Left ventricle myocardium superior (tissue), 1 donor: ENCODE data around the gene RP9. TPM values are rescaled to one million over a fixed set of nuclear protein-coding genes. Genes with fewer than 3 reads are reported as not detected.
A peak's percentile ranks its signal among the peaks of the same experiment; 100 is the strongest.

Experiments
- ATAC-seq: fragments of 200-7000 bp; cut with Tn5 transposase; one replicate; pipeline ENCODE4 v1.9.1; 2020; ENCODE audit warnings: mild to moderate bottlenecking, moderate library complexity
- DNase-seq: peaks from one replicate; pipeline ENCODE4 v3.0.0-alpha.2; 2020
- intact Hi-C: fragments of 100-400 bp; cut with micrococcal nuclease; formaldehyde crosslinking; loops from one replicate; pipeline ENCODE4 v1.11.0; 2022
- total RNA-seq: library from RNA; stranded (reverse); fragmentation: NEBNext Ultra II Directional; extraction: Animal tissue kit (Norgen Biotek cat#: 25700); gene quantifications from one replicate; pipeline ENCODE4 v1.2.1, GENCODE V29; 2021
- donor health status: DM: no; HTN: yes; CAD: no; lungs with severe emphysema.

The RP9 gene
- total RNA-seq, 1 donor from 2014 or later = 23.3 TPM

DNA sequence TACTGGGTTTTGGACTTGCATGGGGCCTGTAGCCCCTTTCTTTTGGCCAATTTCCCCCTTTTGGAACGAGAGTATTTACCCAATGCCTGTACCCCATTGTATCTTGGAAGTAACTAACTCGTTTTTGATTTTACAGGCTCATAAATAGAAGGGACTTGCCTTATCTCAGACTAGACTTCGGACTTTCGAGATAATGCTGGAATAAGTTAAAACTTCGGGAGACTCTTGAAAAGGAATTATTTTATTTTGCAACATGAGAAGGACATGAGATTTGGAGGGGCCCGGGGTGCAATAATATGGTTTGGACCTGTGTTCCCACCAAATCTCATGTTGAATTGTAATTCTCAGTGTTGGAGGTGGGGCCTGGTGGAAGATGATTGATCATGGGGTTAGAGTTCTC is 38.4 kb downstream of the RP9 start:
- no peak for DNase-seq
- intact Hi-C loops = no loop called here
- ATAC-seq = no peak

DNA sequence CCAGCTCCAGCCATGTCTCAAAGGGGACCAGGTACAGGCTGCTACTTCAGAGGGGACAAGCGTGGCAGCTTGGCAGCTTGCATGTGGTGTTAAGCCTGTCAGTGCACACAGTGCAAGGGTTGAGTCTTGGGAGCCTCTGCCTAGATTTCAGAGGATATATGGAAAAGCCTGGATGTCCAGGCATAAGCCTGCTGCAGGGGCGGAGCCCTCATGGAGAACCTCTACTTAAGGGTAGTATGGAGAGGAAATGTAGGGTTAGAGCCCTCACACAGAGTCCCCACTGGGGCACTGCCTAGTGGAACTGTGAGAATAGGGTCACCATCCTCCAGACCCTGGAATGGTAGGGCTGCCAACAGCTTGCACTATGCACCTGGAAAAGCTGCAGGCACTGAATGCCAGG is 38.9 kb downstream of the RP9 start:
- no peak for ATAC-seq
- DNase-seq = no peak
- intact Hi-C loops = no loop called here

DNA sequence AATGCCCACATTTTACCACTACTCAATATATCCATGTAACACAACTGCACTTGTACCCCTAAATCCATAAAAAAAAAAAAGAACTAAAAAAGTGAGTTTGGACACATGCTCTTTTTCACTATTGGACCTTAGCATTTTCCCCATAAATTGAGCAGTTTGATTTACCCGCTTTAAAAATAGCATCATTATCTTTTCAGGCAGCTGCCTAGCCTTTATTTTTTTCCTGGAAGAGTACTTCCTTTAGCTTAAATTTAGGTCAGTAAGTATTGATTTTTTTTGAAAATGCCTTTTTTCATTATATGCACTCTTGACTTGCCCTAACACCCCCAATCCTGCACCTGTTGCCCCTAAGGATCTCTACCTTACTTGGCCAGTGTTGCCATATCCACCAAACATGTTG is 41.3 kb downstream of the RP9 start:
- DNase-seq (no peak), ATAC-seq (no peak)
- intact Hi-C loops = no loop called here

DNA sequence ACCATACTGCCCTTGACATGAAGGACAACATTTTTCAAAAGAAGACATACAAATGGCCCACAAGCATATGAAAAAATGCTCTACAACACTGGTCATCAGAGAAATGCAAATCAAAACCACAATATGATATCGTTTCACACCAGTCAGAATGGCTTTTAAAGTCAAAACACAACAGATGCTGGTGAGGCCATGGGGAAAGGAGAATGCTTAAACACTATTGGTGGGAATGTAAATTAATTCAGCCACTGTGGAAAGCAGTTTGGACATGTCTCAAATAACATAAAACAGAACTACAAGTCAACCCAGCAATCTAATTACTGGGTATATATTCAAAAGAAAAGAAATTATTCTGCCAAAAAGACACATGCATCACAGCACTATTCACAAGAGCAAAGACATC is 42.4 kb downstream of the RP9 start:
- intact Hi-C loops = no loop called here
- ATAC-seq (no peak), DNase-seq (no peak)

DNA sequence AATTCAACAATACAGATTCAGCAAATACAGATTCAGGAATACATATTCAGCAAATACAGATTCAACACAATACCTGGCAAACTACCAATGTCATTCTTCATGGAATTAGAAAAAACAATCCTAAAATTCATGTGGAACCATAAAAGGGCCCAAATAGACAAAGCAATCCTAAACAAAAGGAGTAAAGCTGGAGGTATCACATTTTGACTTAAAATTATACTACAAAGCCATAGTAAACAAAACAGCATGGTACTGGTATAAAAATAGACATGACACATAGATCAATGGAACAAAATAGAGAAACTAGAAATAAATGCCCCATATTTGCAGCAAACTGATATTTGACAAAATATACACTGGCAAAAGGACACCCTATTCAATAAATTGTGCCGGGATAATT is 43.2 kb downstream of the RP9 start:
- intact Hi-C loops = no loop called here
- DNase-seq (no peak), ATAC-seq (no peak)

DNA sequence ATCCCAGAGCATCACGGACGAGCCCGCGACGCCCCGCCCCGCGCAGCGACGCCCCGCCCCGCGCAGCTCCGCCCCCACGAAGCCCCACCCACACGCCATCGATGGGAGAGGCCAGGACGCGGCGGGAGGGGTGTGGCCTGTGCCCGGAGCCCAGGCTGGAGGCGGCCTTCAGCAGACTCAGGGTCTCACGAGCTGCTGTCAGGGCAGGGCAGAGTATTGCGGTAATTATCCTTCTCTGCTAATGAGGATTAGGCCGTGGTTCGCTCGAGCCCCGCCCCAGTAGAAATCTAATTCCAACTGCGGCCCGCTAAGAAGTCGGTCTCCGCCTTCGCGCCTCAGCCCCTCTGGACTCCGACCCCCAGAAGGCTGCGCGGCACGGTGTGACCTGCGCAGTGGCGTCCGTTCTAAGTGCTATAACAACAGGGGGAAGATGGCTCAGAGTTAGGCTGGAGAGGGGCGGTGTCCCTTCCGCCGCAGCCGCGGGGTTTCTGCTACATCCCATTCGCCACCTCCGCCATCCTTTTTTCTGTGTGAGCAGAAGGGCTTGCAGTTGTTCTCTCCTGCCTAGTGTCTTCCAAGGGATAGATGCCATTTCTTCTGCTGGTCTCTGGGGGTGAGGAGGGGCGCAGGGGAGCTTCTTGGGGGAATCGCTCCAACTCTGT is 46.3 kb downstream of the RP9 start:
- intact Hi-C loops = no loop called here
- DNase-seq (peak; percentile 96), ATAC-seq (peak; percentile 99)

DNA sequence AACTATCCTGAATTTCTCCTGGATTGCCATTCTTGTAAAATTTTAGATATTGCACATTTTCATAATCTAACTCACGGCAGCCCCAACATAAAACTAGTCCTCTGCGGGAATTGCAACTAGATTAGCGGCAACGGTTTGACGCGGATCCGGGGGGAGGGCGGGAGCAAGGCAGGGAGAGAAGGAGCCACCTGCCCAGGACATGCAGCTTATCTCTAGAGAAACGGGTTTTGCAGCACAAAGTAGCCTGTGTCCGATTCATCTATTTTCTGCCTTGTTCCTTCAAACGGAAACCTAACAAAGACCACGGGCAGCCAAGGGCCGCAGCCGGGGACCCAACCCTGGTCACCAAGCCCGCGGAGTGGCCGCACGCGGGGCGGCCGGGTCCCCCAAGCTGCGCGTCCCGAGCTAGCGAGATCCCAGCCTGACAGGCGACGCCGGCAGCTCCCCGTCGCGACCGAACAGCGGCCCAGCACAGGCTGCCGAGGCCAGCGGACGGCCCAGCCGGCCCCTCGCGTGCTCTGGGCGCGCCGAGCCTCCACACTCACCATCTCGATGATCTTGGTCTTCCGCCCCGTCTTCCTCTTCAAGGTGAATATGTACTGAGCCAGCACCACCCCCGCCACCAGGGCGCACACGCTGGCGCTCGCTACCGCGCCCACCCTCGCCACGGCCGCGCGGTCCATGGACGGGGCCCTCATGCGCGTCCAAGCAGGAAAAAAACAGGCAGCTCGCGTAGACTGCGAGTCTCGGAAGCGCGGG is 47.0 kb downstream of the RP9 start, which contains the start of gene NT5C3A:
Gene NT5C3A (minus strand): TSS at position 754 of the 759 bp plus-strand sequence. CDS start 71 bp downstream, at position 683.
- ATAC-seq (peak; percentile 61), DNase-seq (no peak)
- intact Hi-C loops = no loop called here

DNA sequence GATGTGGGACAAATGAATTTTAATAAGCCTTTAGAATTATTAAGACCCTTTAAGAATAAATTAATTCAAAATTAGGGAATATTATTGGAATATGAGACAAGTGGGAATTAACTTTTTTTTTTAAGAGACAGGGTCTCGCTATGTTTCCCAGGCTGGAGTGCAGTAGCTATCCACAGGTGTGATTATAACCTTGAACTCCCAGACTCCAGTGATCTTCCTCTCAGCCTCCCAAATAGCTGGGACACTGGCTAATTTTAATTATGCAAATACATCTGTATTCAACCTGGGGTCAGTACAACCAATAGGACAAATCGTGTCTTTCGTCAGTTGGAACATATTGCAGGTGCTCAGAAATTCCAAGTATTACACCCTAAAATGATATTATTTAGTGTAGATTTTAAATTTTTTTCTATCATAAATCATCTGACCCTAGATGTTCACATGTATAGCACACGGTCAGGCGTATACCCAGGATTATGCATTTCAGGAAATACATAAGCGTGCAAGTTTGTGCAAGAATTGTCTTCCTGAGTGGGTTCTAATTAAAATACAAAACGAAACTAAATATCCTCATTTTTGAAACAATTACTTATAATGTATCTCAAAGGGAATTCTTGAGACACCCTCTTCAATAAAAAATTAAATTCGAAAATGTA is 47.8 kb downstream of the RP9 start:
- intact Hi-C loops = no loop called here
- no peak for DNase-seq
- ATAC-seq = no peak

DNA sequence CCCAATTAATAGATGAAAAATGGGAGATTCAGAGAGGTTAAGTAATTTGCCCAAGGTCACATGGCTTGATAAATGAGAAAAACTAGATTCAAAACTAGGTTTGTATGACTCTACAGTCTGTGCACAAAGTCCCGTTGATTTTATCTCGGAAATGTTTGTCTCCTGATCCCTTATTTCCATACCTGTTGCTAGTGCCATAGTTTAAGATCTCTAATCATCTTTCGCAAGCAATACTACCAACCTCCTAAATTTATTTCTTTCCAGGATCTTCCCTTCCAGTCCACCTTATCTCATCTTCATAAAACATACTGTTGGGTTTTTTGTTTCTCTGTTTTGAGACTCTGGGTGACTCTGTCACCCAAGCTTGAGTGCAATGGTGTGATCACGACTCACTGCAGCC is 49.6 kb downstream of the RP9 start:
- no peak for ATAC-seq
- intact Hi-C loops = no loop called here
- no peak for DNase-seq

DNA sequence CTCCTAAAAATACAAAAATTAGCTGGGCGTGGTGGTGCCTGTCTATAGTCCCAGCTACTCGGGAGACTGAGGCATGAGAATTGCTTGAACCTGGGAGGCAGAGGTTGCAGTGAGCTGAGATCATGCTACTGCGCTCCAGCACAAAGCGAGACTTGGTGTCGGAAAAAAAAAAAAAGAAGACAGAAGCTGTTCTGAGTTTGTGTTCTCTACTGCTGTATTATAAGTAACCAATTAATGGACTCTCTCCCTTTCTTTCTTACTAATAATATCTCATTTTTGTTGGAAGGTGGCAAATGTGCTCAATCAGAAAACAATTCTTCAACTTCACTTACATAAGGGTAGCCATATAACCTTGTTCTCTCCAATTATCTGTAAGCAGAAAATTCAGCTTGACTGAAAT is 54.0 kb downstream of the RP9 start:
- DNase-seq = no peak
- ATAC-seq = no peak
- intact Hi-C loops = no loop called here

DNA sequence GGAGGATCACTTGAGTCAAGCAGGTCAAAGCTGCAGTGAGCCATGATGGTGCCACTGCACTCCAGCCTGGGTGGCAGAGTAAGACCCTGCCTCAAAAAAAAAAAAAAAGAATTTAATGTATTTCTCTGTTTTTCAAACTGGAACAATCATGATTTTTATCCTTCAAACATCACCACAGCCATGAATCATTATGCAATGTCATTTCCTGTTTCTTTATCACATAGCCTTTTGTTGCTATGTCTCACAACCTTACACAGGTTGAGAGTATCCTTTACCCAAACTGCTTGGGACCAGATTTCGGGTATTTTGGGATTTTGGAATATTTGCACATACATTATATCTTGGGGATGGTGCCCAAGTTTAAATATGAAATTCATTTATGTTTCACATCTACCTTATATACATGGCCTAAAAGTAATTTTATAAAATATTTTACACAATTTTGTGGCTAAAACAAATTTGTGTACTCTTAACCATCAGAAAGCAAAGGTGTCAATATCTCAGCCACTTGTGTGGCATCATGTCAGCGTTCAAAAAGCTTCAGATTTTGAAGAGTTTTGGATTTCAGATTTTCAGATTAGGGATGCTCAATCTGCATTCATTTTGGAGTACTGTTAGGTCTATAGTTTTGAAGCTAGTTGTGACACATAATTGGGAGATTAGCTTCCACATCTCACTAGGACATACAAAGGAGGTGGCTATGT is 54.8 kb downstream of the RP9 start:
- ATAC-seq (no peak), DNase-seq (no peak)
- intact Hi-C loops = no loop called here

DNA sequence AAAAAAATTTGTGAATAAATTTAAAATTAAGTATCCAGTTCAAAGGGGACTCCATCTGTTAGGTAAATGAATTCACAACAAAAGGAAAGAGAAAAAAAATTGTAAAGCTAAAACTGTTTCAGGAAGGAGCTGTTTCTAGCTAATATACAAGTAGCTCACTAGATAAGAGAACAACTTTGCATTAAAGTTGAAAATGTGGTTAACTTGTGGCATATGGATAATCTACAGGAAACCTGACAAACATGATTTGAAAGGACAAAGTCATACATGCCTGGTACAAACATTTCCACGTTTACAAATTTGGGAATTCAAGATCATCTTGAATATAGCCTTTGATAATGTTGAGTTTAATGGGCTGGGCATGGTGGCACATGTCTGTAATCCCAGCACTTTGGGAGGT is 55.5 kb downstream of the RP9 start:
- no peak for DNase-seq
- intact Hi-C loops = no loop called here

DNA sequence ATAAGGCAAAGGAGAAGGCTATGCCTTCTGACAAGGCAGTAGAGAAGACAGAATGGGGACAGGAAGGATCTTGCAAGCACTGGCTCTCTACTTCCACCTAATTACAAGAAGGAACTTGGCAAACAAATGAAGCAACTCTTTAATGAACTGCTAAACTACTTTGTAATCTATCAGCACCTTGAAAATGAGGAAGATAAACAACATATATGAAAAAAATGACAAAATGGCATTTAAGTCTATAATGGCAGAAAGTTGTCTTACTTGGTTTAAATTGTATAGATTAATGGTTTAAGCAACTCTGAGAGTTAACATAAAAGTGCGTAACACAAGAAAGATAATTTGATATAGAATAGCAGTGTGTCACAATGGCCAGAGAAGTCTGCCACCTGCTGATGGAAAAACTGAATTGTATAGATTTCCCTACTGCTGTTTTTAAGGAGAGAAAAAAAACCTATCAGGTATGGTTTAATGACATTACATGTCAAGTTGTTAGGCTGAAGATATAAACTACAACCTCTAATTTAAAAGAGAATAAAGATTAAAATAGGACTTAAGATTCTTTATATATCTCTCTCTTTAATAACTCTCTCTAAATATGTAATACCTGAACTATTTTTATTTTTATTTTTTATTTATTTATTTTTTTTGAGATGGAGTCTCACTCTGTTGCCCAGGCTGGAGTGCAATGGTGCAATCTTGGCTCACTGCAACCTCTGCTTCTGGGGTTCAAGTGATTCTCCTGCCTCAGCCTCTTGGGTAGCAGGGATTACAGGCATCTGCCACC is 58.5 kb downstream of the RP9 start:
- intact Hi-C loops = no loop called here
- DNase-seq (no peak), ATAC-seq (peak; percentile 61)

More for the DNA sequence above, 55.5 kb downstream of the RP9 start:
- ATAC-seq = no peak

DNA sequence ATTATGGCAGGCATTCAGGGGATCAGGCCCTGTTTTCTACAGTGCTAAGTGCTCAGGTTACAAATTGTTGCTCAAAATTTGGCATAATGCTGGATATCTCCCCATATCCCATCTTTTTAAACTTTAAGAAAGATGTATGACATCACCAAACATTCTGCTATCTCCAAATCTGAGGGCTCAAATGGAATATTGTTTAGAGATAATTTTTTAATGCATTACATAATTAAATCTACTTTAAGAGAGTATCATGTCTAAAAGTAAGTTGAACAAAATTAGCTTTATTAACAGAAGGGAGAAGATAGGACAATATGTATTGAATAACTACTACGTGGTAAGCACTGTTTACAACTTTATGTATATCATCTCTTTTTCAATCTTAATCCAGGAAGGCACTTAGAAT is 60.5 kb downstream of the RP9 start:
- ATAC-seq (no peak), DNase-seq (no peak)
- intact Hi-C loops = no loop called here

DNA sequence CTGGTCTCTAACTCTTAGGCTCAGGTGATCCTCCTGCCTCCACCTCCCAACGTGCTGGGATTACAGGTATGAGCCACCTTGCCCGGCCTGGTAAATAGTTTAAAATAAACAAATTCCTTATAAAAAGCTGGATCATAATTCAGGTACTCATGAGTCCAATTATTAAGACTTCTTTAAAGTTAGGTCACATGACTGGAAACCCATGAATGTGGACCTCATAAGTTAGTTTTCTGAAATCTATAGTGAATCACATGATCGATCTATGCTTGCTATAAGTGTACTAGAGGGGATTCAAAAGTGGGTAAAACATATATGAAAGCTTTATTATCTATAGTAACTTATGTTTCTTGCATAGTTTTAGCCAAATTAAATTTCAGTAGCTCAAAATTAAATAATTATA is 60.9 kb downstream of the RP9 start:
- DNase-seq (no peak), ATAC-seq (no peak)
- intact Hi-C loops = no loop called here

DNA sequence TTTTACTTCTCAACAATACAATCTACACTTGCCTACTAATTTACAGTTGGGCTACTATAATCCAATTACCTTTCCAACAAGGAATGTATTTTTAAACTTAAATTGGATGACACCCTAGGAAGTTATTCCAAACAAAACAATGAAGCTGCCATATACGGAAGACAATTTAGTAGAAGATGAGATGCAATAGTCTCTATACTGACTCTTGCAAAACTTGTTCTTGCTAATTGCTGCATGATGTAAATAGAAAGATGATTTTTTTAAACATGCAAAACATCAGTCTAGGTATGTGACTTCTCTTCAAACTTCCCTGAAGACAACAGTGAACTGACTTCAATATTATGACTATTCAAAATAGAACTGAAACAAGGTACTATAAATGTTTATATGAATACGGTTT is 64.2 kb downstream of the RP9 start:
- DNase-seq (no peak), ATAC-seq (no peak)
- intact Hi-C loops = no loop called here
